B cell (primary cell): Measurements from ENCODE around the gene CCDC68. TPM values are rescaled to one million over a fixed set of nuclear protein-coding genes. Genes with fewer than 3 reads are reported as not detected.

Experiments
- ATAC-seq: fragments of 200-7000 bp; cut with Tn5 transposase; one replicate; pipeline ENCODE4 v1.10.0; 2021; ENCODE audit warnings: low read depth, mild to moderate bottlenecking, moderate number of reproducible peaks, moderate library complexity
- CTCF ChIA-PET: fragments of 350-600 bp; sonication (Branson Sonifier 250); formaldehyde crosslinking; loops from one replicate; lab custom pipeline; 2021; ENCODE audit warnings: antibody characterized with exemption, inconsistent platforms; lab: Charles Lee
- POLR2A ChIA-PET: fragments of 350-600 bp; sonication (Branson Sonifier 250); formaldehyde crosslinking; loops from one replicate; lab custom pipeline; 2021; ENCODE audit warnings: antibody characterized with exemption; lab: Charles Lee
- DNase-seq: peaks from one replicate; pipeline ENCODE4 v3.0.0; 2013
- H2AFZ ChIP-seq: 2 replicates; pipeline ENCODE4 v1.6.1; 2012; ENCODE audit warnings: mild to moderate bottlenecking, low read depth, low read length; ENCODE audit not compliant: insufficient read depth, poor library complexity, severe bottlenecking
- H3K27ac ChIP-seq, 2 donors: 1 replicate in 1 of 2; 2 replicates in 1 of 2; pipeline ENCODE4 v1.5.1; 2012 to 2013; ENCODE audit warnings: low read length in 2 of 2, mild to moderate bottlenecking in 2 of 2, moderate library complexity in 1 of 2
- H3K27me3 ChIP-seq, 4 experiments: fragments of 200-600 bp in 1 of 4; sonication (generic) in 1 of 4; replicated peaks in 1 of 4; 1 replicate in 2 of 4; 2 replicates in 2 of 4; pipeline versions ENCODE4 v1.6.1 to v1.7.0; 2013 to 2016; ENCODE audit warnings: low read length in 3 of 4, mild to moderate bottlenecking in 2 of 4, mixed read lengths in 1 of 4, moderate library complexity in 1 of 4; ENCODE audit not compliant: insufficient read depth in 4 of 4, control insufficient read depth in 3 of 4; ENCODE audit errors: control extremely low read depth in 1 of 4
- H3K36me3 ChIP-seq, 2 experiments: replicated peaks in 1 of 2; 1 replicate in 1 of 2; 2 replicates in 1 of 2; pipeline versions ENCODE4 v1.6.1 to v1.7.1; 2013; ENCODE audit warnings: low read length in 1 of 2; ENCODE audit not compliant: insufficient read depth in 2 of 2, control insufficient read depth in 1 of 2; ENCODE audit errors: control extremely low read depth in 1 of 2, extremely low read depth in 1 of 2
- H3K4me1 ChIP-seq, 2 donors: fragments of 200-600 bp in 1 of 2; sonication (generic) in 1 of 2; 1 replicate in 1 of 2; 2 replicates in 1 of 2; pipeline versions ENCODE4 v1.5.1 to v1.6.1; 2013 to 2017; ENCODE audit warnings: low read length in 2 of 2; ENCODE audit not compliant: control insufficient read depth in 2 of 2, insufficient read depth in 2 of 2
- H3K4me2 ChIP-seq: replicated peaks from 2 replicates; pipeline ENCODE3; 2012; ENCODE audit warnings: mild to moderate bottlenecking, low read depth, low read length; ENCODE audit not compliant: poor library complexity, severe bottlenecking
- H3K4me3 ChIP-seq, 5 experiments: fragments of 200-600 bp in 1 of 5; sonication (generic) in 1 of 5; 1 replicate in 3 of 5; 2 replicates in 2 of 5; pipeline versions ENCODE4 v1.5.1 to v1.7.0; 2011 to 2016; ENCODE audit warnings: low read length in 4 of 5, mild to moderate bottlenecking in 4 of 5, low read depth in 2 of 5, control low read depth in 1 of 5, moderate library complexity in 1 of 5; ENCODE audit not compliant: insufficient read depth in 1 of 5; ENCODE audit errors: control extremely low read depth in 1 of 5, extremely low read depth in 1 of 5
- H3K79me2 ChIP-seq: fragments of 200-600 bp; sonication (generic); one replicate; pipeline ENCODE4 v1.6.0; 2016; ENCODE audit warnings: low read length; ENCODE audit not compliant: control insufficient read depth, insufficient read depth
- H3K9ac ChIP-seq: fragments of 200-600 bp; sonication (generic); 2 replicates; pipeline ENCODE4 v1.6.1; 2017; ENCODE audit warnings: mild to moderate bottlenecking, low read length, moderate library complexity
- H3K9me3 ChIP-seq, 3 donors: one replicate each; pipeline versions ENCODE4 v1.6.1 to v1.7.1; 2013; ENCODE audit warnings: low read length in 2 of 3; ENCODE audit not compliant: control insufficient read depth in 2 of 3, insufficient read depth in 1 of 3; ENCODE audit errors: control extremely low read depth in 1 of 3
- H4K20me1 ChIP-seq: 2 replicates; pipeline ENCODE4 v1.6.0; 2012; ENCODE audit warnings: mild to moderate bottlenecking, low read length; ENCODE audit not compliant: insufficient read depth, control insufficient read depth, poor library complexity, severe bottlenecking
- H3K27ac Mint-ChIP-seq: one replicate; pipeline ENCODE4 v1.8.0; 2021; ENCODE audit warnings: mixed read lengths
- H3K27me3 Mint-ChIP-seq: one replicate; pipeline ENCODE4 v1.8.0; 2021; ENCODE audit warnings: mixed read lengths
- H3K4me1 Mint-ChIP-seq: one replicate; pipeline ENCODE4 v1.8.0; 2021; ENCODE audit warnings: mixed read lengths
- H3K4me3 Mint-ChIP-seq: one replicate; pipeline ENCODE4 v1.8.0; 2021; ENCODE audit warnings: mixed read lengths
- H3K9me3 Mint-ChIP-seq: one replicate; pipeline ENCODE4 v1.8.0; 2022; ENCODE audit warnings: mixed read lengths; ENCODE audit not compliant: insufficient read depth
- CTCF ChIP-seq: fragments of 200-600 bp; IDR thresholded peaks from one replicate; pipeline ENCODE4 v1.8.0; 2022; ENCODE audit warnings: antibody characterized with exemption, mild to moderate bottlenecking
- EZH2 ChIP-seq: IDR thresholded peaks from 2 replicates; pipeline ENCODE4 v1.6.1; 2012; ENCODE audit warnings: borderline replicate concordance, low read depth, mild to moderate bottlenecking, moderate library complexity, low read length; ENCODE audit not compliant: insufficient read depth, poor library complexity, severe bottlenecking
- WGBS: methylation state at CpG from one replicate; pipeline ENCODE4 v1.1.5; 2013; ENCODE audit warnings: missing lambda C conversion rate; ENCODE audit not compliant: insufficient coverage; 5-methylcytosine and 5-hydroxymethylcytosine counted together
- intact Hi-C: fragments of 100-400 bp; cut with micrococcal nuclease; formaldehyde crosslinking; loops from one replicate; pipeline ENCODE4 v1.10.0; 2022
- polyA plus RNA-seq: library from polyadenylated mRNA; depleted of rRNA; stranded (reverse); fragments of >200 nt; gene quantifications from 2 replicates; pipeline ENCODE4 v1.2.3, GENCODE V29; 2012
- total RNA-seq, 2 donors: library from RNA; stranded (reverse); fragments of 120-200 nt in 1 of 2; gene quantifications; 1 replicate in 1 of 2; 2 replicates in 1 of 2; pipeline versions ENCODE4 v1.2.3 to v1.2.4, GENCODE V29; 2013 to 2022

Gene CCDC68
- total and polyA plus RNA-seq, 2 donors (not counting 1 experiment from before 2014, with no cell fraction given), result 0.01 to 0.32 TPM

- Histone ChIP-seq H3K9me3 (no peaks in the 10 kb centered on the region), H3K4me3 (no peak overlapping the region), H3K36me3 (no peaks in the 10 kb centered on the region), H3K4me1 (no peaks in the 10 kb centered on the region), H3K79me2 (no peaks in the 10 kb centered on the region), H3K9ac (no peak overlapping the region), H4K20me1 (no peaks in the 10 kb centered on the region), H2AFZ (no peak overlapping the region), H3K27me3 (no peaks in the 10 kb centered on the region), H3K27ac (no peak overlapping the region), H3K4me2 (no peak overlapping the region)
- intact Hi-C loops, result no loop called here
- Mint-ChIP-seq H3K9me3 (no peaks in the 10 kb centered on the region), H3K27ac (no peak overlapping the region), H3K4me1 (no peaks in the 10 kb centered on the region), H3K4me3 (no peak overlapping the region), H3K27me3 (peaks cover 4% of the 10 kb centered on the region)
- whole genome bisulfite sequencing, result 93% methylated on average over 4 of the region's 4 CpGs
- POLR2A ChIA-PET, result no interaction called here
- ATAC-seq, result no peak
- CTCF ChIA-PET, result no interaction called here
- no peak for DNase-seq
- TF ChIP-seq CTCF (no peak), EZH2 (no peak)
Observed at GRCh38 chr18:54984908-54985307, 25.6 kb upstream of the CCDC68 start.

- no peaks in the 10 kb centered on the region for H3K9me3 ChIP-seq
- H3K27me3 ChIP-seq, result peaks cover 0 to 3% (median 0%) of the 10 kb centered on the region in 4 experiments
- POLR2A ChIA-PET, result no interaction called here
- CTCF ChIA-PET, result interaction anchor here (0.8 to 1.4 kb wide), 5 partner anchors 9 to 1592 kb away, joined by 3 to 4 read pairs (median 3); no protein-coding TSS in a partner anchor
- no peak overlapping the region for H3K4me3 ChIP-seq
- no peaks in the 10 kb centered on the region for H3K9me3 Mint-ChIP-seq
- H3K9ac ChIP-seq, result no peak overlapping the region
- H3K4me1 Mint-ChIP-seq, result no peaks in the 10 kb centered on the region
- H2AFZ ChIP-seq, result no peak overlapping the region
- H3K4me1 ChIP-seq, result no peaks in the 10 kb centered on the region
- H3K36me3 ChIP-seq, result no peaks in the 10 kb centered on the region
- H3K27me3 Mint-ChIP-seq, result peaks cover 4% of the 10 kb centered on the region
- no peaks in the 10 kb centered on the region for H4K20me1 ChIP-seq
- DNase-seq, result no peak
- WGBS, result 93% methylated on average over 2 of the region's 3 CpGs
- no peak for ATAC-seq
- H3K4me3 Mint-ChIP-seq, result no peak overlapping the region
- TF ChIP-seq CTCF, result no peak
- TF ChIP-seq EZH2, result no peak
- intact Hi-C loops, result loop anchor here (2.0 kb wide), 1 partner anchor 425 kb away; no protein-coding TSS in a partner anchor
- H3K27ac Mint-ChIP-seq, result no peak overlapping the region
- H3K27ac ChIP-seq, result no peak overlapping the region
- H3K79me2 ChIP-seq, result no peaks in the 10 kb centered on the region
- H3K4me2 ChIP-seq, result no peak overlapping the region
Observed at GRCh38 chr18:54983791-54984190, 24.5 kb upstream of the CCDC68 start.
